HCT116 (cell line): ENCODE measurements around the gene GNAI3. TPM values are rescaled to one million over a fixed set of nuclear protein-coding genes. Genes with fewer than 3 reads are reported as not detected.

ENCODE experiments used
- ATAC-seq: fragments of 200-7000 bp; cut with Tn5 transposase; 2 replicates; pipeline ENCODE4 v1.9.1; 2020; ENCODE audit warnings: mild to moderate bottlenecking, moderate library complexity
- BruUV-seq: library from RNA; stranded (reverse); fragments of 400-500 nt; replicated peaks from 2 replicates; lab custom pipeline; 2021; lab: Mats Ljungman, UMichigan
- CTCF ChIA-PET: fragments of 300-600 bp; sonication (Branson Sonifier 250); formaldehyde crosslinking; loops from one replicate; lab custom pipeline; 2021; ENCODE audit warnings: antibody characterized with exemption; lab: Charles Lee
- POLR2A ChIA-PET: fragments of 300-600, 350-600 bp; sonication (Branson Sonifier 250); formaldehyde crosslinking; loops from one replicate; lab custom pipeline; 2021; ENCODE audit warnings: antibody characterized with exemption; lab: Charles Lee
- RAD21 ChIA-PET, 2 experiments: fragments of 300-600 bp; sonication (Branson Sonifier 250); formaldehyde crosslinking; loops; one replicate each; lab custom pipeline; 2023; ENCODE audit warnings: low total read pairs in 2 of 2; ENCODE audit not compliant: uncharacterized antibody in 2 of 2, unreplicated experiment in 2 of 2, low non-redundant PET in 1 of 2; lab: Charles Lee
- DNase-seq: peaks from one replicate; pipeline ENCODE4 v3.0.0-alpha.2; 2010; ENCODE audit warnings: low read depth, low spot score
- H2AFZ ChIP-seq: fragments of 200-600 bp; shearing (Covaris generic), sonication (generic); 2 replicates; pipeline ENCODE4 v1.6.1; 2017; ENCODE audit warnings: low read depth, mixed run types, mixed read lengths, antibody characterized with exemption, low read length; ENCODE audit not compliant: poor library complexity, severe bottlenecking
- H3K27ac ChIP-seq: 2 replicates; pipeline ENCODE4 v1.5.1; 2012; ENCODE audit warnings: low read depth, low read length
- H3K27me3 ChIP-seq: fragments of 200-600 bp; sonication (generic); 2 replicates; pipeline ENCODE4 v1.6.1; 2016; ENCODE audit warnings: mixed run types, low read length, mixed read lengths; ENCODE audit not compliant: insufficient read depth
- H3K36me3 ChIP-seq, 2 experiments: fragments of 200-500 bp in 1 of 2; fragments of 200-600 bp in 1 of 2; sonication (Bioruptor generic) in 1 of 2; sonication (generic) in 1 of 2; 2 replicates each; pipeline versions ENCODE4 v1.5.1 to v1.6.1; 2014 to 2016; ENCODE audit warnings: low read length in 2 of 2, inconsistent platforms in 1 of 2, mixed read lengths in 1 of 2, mixed run types in 1 of 2; ENCODE audit not compliant: insufficient read depth in 2 of 2, control insufficient read depth in 1 of 2
- H3K4me1 ChIP-seq, 2 experiments: fragments of 200-600 bp in 1 of 2; sonication (generic) in 1 of 2; 2 replicates each; pipeline versions ENCODE4 v1.5.1 to v1.6.1; 2012 to 2017; ENCODE audit warnings: low read length in 2 of 2, inconsistent platforms in 1 of 2, mild to moderate bottlenecking in 1 of 2, mixed read lengths in 1 of 2, mixed run types in 1 of 2, moderate library complexity in 1 of 2; ENCODE audit not compliant: insufficient read depth in 2 of 2, control insufficient read depth in 1 of 2
- H3K4me2 ChIP-seq: fragments of 200-600 bp; sonication (generic); 2 replicates; pipeline ENCODE4 v1.6.1; 2017; ENCODE audit warnings: mixed run types, low read length, mixed read lengths
- H3K4me3 ChIP-seq, 2 experiments: fragments of 200-600 bp in 1 of 2; sonication (generic) in 1 of 2; replicated peaks in 1 of 2; 2 replicates each; pipeline ENCODE4 v1.5.1; 2011 to 2016; ENCODE audit warnings: low read length in 2 of 2, control low read depth in 1 of 2, low read depth in 1 of 2, mild to moderate bottlenecking in 1 of 2, mixed read lengths in 1 of 2, mixed run types in 1 of 2
- H3K79me2 ChIP-seq: fragments of 200-600 bp; sonication (generic); 2 replicates; pipeline ENCODE4 v1.6.1; 2017; ENCODE audit warnings: mild to moderate bottlenecking, mixed run types, low read length, moderate library complexity, mixed read lengths; ENCODE audit not compliant: insufficient read depth
- H3K9ac ChIP-seq: fragments of 200-600 bp; sonication (generic); 2 replicates; pipeline ENCODE4 v1.6.1; 2016; ENCODE audit warnings: low read length, mixed read lengths
- H3K9me2 ChIP-seq: fragments of 200-600 bp; sonication (generic), shearing (Covaris generic); 2 replicates; pipeline ENCODE4 v1.6.1; 2017; ENCODE audit warnings: mixed run types, mild to moderate bottlenecking, moderate library complexity; ENCODE audit not compliant: insufficient read depth
- H3K9me3 ChIP-seq, 2 experiments: fragments of 200-500 bp in 1 of 2; fragments of 200-600 bp in 1 of 2; sonication (Bioruptor generic) in 1 of 2; sonication (generic) in 1 of 2; 2 replicates each; pipeline ENCODE4 v1.6.1; 2014 to 2017; ENCODE audit warnings: low read length in 2 of 2, mixed read lengths in 2 of 2, inconsistent platforms in 1 of 2, low read depth in 1 of 2, mild to moderate bottlenecking in 1 of 2, mixed run types in 1 of 2, moderate library complexity in 1 of 2; ENCODE audit not compliant: control insufficient read depth in 1 of 2, insufficient read depth in 1 of 2
- H4K20me1 ChIP-seq: fragments of 200-600 bp; sonication (generic), shearing (Covaris generic); 2 replicates; pipeline ENCODE4 v1.6.1; 2017; ENCODE audit warnings: mixed run types, mild to moderate bottlenecking, moderate library complexity; ENCODE audit not compliant: insufficient read depth
- EGR1 ChIP-seq: IDR thresholded peaks from 2 replicates; pipeline ENCODE4 v1.6.1; 2012; ENCODE audit warnings: low read depth
- EZH2phosphoT487 ChIP-seq: fragments of 200-600 bp; IDR thresholded peaks from 2 replicates; pipeline ENCODE4 v1.6.1; 2018; ENCODE audit warnings: antibody characterized with exemption, borderline replicate concordance
- POLR2A ChIP-seq: IDR thresholded peaks from 2 replicates; pipeline ENCODE4 v1.7.0; 2011; ENCODE audit warnings: borderline replicate concordance; ENCODE audit not compliant: insufficient read depth, insufficient read length; ENCODE audit errors: extremely low read depth
- RAD21 ChIP-seq: IDR thresholded peaks from 2 replicates; pipeline ENCODE4 v1.6.1; 2012; ENCODE audit warnings: low read depth, mild to moderate bottlenecking
- SIN3A ChIP-seq: IDR thresholded peaks from 2 replicates; pipeline ENCODE4 v1.6.1; 2012; ENCODE audit warnings: low read depth
- TCF7L2 ChIP-seq: IDR thresholded peaks from 2 replicates; pipeline ENCODE4 v1.7.0; 2011; ENCODE audit warnings: borderline replicate concordance, inconsistent platforms; ENCODE audit not compliant: insufficient read depth, insufficient read length; ENCODE audit errors: extremely low read depth
- ZBTB33 ChIP-seq: IDR thresholded peaks from 2 replicates; pipeline ENCODE4 v1.6.1; 2011; ENCODE audit warnings: mild to moderate bottlenecking, low read length, moderate library complexity; ENCODE audit not compliant: insufficient replicate concordance; ENCODE audit errors: extremely low read depth
- ZFX ChIP-seq: fragments of 450-650 bp; IDR thresholded peaks from 2 replicates; pipeline ENCODE4 v1.6.1; 2017
- ZNF274 ChIP-seq: fragments of 200-500 bp; sonication (Bioruptor generic); IDR thresholded peaks from 2 replicates; pipeline ENCODE4 v1.6.1; 2014; ENCODE audit warnings: mild to moderate bottlenecking, low read depth, low read length, inconsistent platforms
- intact Hi-C: fragments of 100-400 bp; cut with micrococcal nuclease; formaldehyde crosslinking; loops from 2 replicates; pipeline ENCODE4 v1.10.0; 2022
- total RNA-seq: library from RNA; stranded (reverse); gene quantifications from one replicate; pipeline ENCODE4 v1.2.1, GENCODE V29; 2021; ENCODE audit not compliant: unreplicated experiment
- TF ChIP-seq, protein P1 (sequence below), 3 experiments: fragments of 200-600 bp in 1 of 3; sonication (generic) in 1 of 3; IDR thresholded peaks in 2 of 3; conservative IDR thresholded peaks in 1 of 3; 2 replicates each; pipeline ENCODE4 v1.5.1; 2012 to 2017; ENCODE audit warnings: low read depth in 2 of 3, low read length in 2 of 3, antibody characterized with exemption in 1 of 3, borderline replicate concordance in 1 of 3, control low read depth in 1 of 3, mild to moderate bottlenecking in 1 of 3, mixed read lengths in 1 of 3, mixed run types in 1 of 3, moderate library complexity in 1 of 3; ENCODE audit not compliant: insufficient read depth in 1 of 3

The GNAI3 gene
- total RNA-seq, 1 experiment from 2014 or later = 9.5 TPM

- intact Hi-C loops = loop anchor here (1.0 to 10.0 kb wide), 7 partner anchors 38 to 328 kb away; partner anchors contain the start of genes CYB561D1, PSMA5 and SORT1
- Histone ChIP-seq H3K36me3 (no peaks in the 10 kb centered on the region), H2AFZ (peak overlapping the region; percentile 95), H3K27me3 (no peaks in the 10 kb centered on the region; the same call in 1 of the 2 replicates), H3K4me1 (peaks cover 4 to 14% of the 10 kb centered on the region in 2 experiments; a peak in 3 of 4 replicates), H3K4me2 (peak overlapping the region; percentile 49), H3K27ac (peak overlapping the region; percentile 21; the same call in 1 of the 2 replicates), H3K9me3 (no peaks in the 10 kb centered on the region), H3K9me2 (no peaks in the 10 kb centered on the region), H3K9ac (no peak overlapping the region), H4K20me1 (no peaks in the 10 kb centered on the region), H3K79me2 (no peaks in the 10 kb centered on the region), H3K4me3 (no peak overlapping the region)
- ATAC-seq = peak; percentile 92
- peak; percentile 47 for DNase-seq
- ChIA-PET CTCF (interaction anchor here (0.6 to 6.4 kb wide), 32 partner anchors 10 to 490 kb away, joined by 3 to 146 read pairs (median 5); partner anchors contain the start of genes AHCYL1, AMIGO1, CELSR2 and CYB561D1), RAD21 (interaction anchor here (0.9 to 2.1 kb wide), 6 partner anchors 14 to 42 kb away, joined by 3 to 17 read pairs (median 5); partner anchors contain the start of gene CYB561D1 (in 1 of the 2)), POLR2A (interaction anchor here (1.0 to 1.6 kb wide), 3 partner anchors 16 to 39 kb away, joined by 3 to 6 read pairs (median 4); partner anchors contain the start of genes CYB561D1 and GNAI3)
- TF ChIP-seq ZBTB33 (no peak), SIN3A (no peak), TCF7L2 (no peak), EGR1 (no peak), RAD21 (peak; percentile 91), ZFX (no peak), EZH2phosphoT487 (no peak), ZNF274 (no peak), POLR2A (no peak)
- TF ChIP-seq, protein P1, sequence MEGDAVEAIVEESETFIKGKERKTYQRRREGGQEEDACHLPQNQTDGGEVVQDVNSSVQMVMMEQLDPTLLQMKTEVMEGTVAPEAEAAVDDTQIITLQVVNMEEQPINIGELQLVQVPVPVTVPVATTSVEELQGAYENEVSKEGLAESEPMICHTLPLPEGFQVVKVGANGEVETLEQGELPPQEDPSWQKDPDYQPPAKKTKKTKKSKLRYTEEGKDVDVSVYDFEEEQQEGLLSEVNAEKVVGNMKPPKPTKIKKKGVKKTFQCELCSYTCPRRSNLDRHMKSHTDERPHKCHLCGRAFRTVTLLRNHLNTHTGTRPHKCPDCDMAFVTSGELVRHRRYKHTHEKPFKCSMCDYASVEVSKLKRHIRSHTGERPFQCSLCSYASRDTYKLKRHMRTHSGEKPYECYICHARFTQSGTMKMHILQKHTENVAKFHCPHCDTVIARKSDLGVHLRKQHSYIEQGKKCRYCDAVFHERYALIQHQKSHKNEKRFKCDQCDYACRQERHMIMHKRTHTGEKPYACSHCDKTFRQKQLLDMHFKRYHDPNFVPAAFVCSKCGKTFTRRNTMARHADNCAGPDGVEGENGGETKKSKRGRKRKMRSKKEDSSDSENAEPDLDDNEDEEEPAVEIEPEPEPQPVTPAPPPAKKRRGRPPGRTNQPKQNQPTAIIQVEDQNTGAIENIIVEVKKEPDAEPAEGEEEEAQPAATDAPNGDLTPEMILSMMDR (IDR thresholded peaks at IDR 0.05 in 2 of 3, conservative IDR thresholded peaks at IDR 0.05 in 1 of 3; ENCODE audit: borderline replicate concordance in 1 of 3, insufficient read depth in 1 of 3, low read depth in 2 of 3, low read length in 2 of 3) = peak; percentile 85 to 97 (median 93)
- no TSS peak for BruUV-seq
Observed at GRCh38 chr1:109532365-109533136, 15.9 kb upstream of the GNAI3 start.
